HG03103 (cell line): ENCODE results near the gene EDN2.

ENCODE experiments used
- ATAC-seq: cut with Tn5 transposase; IDR thresholded peaks from one replicate; pipeline ENCODE4 v1.9.1; 2021; ENCODE audit warnings: low read depth; ENCODE audit not compliant: unreplicated experiment

EDN2 gene

DNA sequence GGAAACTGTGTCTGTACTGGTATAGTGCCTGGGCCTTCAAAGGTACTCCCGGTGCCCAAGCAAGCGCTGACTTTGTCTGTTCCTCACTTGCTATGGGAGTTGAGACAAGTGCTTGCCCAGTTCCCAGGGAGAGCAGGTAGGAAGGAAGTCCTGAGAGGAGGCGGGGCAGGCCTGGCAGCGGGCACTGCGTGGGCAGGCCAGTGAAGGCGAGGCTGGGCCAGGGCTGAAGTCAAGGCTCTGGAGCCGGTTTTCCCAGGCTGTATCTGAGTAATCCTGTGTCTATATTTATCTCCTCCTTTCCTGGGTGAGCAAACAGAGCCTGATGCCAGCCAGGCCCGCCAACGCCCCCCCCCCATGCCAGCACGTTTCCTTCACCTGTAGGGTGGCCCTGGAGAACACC is 15.9 kb upstream of the EDN2 start:
- no peak for ATAC-seq

DNA sequence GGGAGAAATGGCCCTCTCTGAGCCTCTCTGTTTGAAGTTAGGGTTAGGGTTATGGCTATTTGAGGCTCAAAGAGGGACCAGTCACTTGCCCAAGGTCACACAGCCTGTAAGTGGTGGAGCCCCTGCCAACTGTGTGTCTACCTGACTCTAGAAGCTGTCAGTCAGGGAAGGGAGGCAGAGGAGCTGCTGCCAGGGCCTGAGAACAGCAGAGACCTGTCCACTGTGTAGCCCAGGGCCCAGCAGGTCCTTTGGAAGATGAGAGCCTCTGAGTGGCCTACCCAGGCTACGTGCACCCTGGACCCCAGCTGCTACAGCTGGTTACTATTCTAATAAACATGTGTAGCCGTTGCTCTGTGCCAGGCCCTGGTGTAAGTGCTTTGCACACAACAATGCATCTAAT is 15.1 kb upstream of the EDN2 start:
- no peak for ATAC-seq

DNA sequence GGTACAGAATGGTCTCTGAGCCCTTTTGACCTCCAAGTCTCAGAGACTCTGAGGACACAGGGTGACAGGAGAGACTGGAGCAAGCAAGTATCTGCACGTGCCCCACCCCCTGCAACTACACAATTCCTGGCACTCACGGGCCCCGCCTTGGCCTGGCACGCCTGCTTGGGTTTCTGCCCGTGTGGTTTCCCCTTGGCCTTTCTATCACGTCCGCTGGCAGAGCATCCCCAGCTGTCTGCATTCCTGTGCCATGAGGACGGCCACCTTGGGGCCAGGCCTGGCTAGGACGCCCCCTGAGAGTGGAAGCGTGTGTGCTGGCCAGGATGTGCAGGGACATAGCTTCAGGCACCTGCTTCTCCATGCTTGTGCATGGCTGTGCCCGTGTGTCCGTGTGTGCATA is 14.3 kb upstream of the EDN2 start:
- ATAC-seq: no peak

DNA sequence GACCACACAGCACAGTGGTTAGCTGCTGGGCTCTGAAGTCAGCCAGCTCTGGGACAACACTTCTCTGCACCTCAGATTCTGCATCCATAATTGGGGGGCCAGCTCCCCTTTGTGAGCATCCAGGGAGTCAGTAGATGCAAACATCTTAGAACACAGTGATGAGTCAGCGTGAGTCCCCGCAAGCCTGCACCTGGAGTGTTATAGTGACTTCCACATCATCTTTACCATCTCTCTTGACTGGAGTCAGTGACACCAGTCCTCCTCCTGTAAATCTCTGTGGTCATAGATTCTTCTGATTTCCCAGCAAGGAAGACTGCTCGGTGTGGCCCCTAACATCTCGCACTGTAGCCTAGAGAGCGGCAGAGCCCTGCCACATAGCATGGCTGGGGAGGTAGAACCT is 13.9 kb upstream of the EDN2 start:
- ATAC-seq: no peak

DNA sequence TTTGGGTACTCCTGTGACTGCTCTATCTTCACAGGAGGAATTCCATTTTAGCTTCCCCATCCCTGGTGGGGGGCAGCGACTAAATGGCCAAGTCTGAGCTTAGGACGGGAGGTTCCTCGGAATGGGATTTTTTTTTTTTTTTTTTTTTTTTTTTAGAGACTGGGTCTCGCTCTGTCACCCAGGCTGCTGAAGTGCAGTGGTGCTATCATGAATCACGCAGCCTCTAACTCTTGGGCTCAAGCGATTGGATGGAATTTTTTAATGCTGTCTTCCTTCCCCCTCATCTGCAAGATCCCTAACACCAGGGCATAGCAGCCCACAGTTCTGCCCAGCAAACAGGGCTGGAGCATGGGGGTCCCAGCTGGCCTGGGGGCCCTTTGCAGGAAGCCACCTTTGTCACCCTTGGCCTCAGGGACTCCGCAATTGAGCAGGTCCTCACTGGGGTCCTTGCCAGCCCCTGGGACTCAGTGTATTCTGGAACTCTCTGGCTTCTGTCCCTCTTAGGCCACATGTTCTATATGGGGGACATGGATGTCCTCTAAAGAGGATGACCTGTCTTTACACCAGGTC is 13.1 kb upstream of the EDN2 start:
- no peak for ATAC-seq

DNA sequence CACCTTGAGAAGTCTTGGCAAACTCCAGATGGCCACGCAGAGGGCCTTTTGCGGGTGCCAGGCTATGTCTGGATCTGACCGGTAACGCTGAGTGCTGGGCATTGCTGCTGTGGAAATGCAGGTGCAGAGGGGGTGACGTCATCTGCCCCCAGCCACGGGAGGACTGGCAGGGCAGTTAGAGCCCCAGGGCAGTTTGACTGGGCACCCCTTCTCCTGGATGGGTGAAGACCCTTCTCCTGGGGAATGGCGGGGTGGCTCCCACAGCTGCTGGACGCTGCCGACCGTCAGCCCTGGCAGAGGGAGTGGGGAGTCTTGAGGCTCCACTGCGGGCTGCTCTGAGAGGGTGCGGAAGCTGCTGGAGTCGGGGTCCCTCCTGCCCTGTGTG is 12.6 kb upstream of the EDN2 start:
- no peak for ATAC-seq

DNA sequence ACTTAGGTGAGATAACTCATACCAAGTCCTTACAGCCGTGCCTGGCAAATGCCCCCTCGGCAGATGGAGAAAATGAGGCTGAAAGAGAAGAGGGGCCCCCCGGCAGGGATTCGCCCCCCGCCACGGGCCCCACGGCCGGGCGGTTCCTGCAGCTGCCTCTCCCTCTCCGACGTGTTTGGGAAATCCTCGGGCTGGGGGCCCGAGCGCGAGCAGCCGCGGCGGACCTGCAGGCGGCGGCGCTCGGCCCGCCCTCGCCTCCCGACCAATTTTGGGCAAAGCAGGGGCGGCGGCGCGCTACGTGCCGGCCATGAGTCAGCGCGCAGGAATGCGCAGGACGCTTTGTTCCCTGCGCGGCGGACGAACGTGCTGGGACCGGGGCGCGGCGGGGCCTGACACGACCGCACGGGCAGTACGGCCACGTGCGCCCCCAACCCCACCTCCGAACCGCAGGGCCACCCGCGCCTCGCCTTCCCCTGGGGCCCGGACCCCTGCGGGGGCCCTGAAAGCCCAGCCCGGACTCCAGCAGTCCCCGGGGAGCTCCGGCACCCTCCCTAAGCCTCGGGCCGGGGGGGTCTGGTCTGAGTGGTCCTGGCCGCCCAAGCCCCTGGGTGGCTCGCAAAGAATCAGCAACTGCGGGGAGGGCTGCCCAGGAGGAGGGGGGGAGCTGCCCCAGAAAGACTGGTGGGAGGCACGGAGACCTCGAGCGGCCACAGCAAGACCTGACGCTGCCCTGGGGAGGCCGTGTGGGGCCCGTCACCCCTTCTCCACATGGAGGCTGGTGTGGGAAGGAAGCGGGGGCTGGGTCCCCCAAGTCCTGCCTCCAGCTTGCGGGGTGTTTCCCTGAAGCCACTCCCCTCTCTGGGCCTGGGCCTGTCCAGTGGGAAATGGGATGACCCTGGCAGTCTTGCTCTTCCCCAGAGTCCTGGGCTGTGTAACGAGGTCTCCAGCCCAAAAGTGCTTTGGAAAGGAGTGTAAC is 11.9 kb upstream of the EDN2 start:
- no peak for ATAC-seq

DNA sequence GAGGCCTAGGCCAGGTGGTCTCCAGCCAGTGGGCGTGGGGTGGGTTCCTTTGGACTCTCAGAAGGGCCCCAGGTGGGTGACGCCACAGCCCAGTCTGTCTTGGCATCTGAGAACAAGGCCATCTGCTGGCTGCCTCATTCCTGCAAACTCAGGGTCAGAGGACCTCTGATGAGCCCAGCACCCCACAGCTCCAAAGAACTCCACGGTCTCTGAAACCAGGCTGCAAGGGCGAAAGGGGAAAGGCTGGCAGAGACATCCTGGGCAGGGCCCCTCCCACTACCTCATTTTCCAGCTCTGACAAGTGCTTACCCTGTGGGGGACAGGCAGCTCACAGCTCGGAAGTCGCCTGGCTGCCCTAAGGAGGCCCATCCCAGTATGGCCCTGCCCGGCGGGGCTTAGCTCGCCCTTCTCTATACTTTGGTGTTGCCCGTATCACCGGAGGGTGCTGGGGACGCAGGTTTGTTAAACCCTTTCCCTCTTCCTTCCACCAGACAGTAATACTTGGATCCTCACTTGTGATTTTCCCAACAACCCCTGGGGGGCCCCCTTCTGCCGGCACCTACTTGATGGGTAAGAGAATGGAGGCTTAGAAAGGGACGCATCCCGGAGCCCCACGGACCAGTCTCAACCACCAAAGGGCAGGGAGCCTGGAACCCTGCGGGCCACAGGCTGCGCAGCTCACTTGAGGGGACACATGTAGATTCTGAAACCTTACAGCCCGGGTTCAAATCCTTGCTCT is 10.9 kb upstream of the EDN2 start:
- ATAC-seq: no peak

DNA sequence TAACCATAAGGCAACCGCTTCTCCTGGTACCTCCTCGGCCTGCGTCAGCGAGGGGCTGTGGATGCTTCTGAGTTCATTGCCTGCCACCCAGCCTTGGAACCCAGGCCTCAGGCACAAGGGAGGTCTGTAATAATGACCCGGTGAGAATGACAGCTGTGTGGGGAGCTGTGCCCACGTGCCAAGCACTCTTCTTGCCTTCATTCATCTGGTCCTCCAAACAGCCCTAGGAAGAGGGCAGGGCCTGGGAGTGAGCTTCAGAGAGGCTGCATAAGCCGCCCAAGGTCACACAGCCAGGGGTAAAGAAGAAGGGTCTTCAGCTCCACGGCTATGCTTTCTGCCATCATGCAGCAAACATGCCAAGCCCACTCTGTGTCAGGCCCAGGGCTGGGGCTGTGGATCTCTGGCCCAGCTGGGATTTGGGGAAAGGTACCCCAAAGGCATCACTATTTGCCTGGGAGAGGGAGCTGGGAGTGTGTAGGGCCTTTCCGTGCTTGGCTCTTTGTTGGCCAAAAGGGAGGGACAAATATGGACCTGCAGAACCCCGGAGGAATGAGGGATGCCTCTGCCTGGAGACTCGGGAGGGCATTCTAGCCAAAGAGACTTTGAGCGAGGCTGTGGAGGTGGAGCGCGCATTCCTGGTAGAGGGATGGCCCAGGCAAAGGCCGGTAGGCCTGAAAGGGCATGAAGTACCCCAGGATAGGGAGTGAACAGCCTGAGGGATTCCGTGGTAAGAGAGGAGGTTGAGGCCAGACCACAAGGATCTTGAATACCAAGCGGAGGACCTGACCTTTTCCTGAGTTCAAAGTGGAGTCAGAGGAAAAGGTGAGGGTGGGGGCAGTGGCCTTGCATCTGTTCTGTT is 10.1 kb upstream of the EDN2 start:
- ATAC-seq: no peak

DNA sequence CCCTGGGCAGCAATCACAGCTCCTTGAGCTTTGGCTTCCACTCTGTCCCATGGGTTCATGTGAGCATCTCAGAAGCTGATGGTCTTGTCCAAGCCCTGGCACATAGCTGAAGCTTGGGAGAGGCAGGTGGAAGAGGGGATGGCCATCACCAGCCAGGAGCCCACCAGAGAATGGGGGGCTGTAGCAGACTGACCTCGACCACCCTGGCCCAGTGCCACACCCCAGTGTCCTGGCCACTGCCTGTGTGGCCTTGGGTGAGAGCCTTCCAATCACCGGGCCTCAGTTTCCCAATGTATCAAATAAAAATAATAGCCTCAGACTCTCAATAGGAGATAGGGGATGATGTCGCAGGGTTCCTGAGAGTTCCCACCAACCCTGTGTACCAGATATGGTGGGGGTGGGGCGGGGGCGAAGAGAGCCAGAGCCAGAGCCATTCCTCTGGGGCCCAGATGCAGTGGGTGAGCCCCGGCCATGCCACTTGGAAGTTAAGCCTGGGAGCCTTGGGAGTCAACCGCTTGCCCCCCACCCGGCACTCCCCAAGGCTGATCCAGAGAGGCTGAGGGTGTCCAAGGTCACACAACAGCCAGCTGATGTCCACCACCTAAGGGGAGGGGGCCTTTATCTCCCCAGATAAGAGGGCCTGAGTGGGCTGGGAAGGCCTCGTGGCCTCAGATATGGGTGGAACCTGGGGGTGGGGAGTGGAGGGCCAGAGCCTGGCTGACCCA is 9.3 kb upstream of the EDN2 start:
- no peak for ATAC-seq

DNA sequence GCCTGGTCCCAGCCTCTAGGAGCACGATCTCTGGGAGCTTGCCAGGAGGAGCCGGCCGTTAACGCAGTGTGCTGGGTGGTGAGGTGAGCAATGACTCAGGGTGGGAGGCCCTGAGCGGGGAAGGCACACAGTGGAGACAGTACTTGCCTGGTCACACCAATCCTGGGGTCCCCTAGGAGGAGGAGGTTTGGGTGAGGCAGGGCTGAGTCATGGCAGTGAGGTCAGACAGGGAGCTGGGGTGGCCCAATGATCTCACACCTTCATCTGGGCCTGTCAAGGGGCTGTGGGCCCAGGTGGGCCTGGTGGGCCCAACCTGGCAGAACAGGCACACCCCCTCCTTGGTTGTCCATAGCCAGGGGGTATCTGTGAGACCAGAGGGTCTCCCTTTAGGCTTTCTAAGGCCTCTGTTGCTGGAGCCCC is 8.6 kb upstream of the EDN2 start:
- ATAC-seq: no peak

DNA sequence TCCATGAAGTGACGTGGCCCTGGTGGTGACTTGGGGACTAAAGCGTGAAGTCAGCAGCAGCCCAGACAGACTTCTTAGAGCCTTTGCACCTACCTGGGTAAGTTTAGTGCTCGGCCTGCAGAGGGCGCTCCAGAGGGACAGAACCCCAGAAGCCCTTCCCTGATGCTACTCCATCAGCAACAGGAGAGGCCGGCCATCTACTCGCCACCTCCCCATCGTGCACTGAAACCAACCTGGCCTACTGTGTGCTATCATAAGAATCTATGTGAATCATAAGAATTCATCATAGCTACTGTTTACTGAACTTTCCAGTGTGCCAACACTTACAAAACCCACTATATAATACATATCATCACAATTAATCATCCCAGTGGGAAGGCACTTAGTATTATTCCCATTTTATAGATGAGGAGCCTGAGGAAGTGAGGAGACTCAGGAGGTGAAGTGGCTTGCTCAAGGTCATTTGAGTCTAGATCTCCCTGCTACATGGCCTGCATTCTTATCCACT is 7.9 kb upstream of the EDN2 start:
- no peak for ATAC-seq

DNA sequence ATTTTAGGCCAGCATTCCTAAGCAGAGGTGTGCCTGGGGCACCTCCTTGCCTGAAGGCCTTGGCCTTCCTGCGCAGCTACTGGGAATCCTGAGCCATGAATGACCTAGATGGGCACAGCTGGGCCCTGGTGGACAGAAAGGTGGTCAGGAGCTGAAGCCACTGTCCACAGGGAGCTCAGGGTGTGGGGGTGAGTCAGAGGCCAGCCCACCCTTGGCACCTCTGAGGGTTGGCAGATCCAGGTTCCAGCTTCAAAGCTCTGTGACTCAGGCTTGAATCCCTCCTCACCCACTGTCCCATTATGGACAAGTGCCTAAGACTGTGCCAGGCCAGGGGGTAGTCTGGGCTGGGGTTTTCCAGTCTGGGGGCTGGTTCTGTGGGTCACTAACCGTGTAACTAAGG is 6.4 kb upstream of the EDN2 start:
- no peak for ATAC-seq

DNA sequence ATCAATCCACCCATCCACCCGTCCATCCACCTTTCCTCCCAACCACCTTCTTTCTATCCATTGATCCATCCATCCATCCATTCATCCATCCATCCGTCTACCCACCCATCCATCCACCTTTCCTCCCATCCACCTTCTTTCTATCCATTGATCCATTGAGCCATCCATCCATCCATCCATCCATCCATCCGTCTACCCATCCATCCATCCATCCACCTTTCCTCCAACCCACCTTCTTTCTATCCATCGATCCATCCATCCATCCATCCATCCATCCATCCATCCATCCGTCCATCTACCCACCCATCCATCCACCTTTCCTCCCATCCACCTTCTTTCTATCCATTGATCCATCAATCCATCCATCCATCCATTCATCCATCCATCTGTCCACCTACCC is 5.1 kb upstream of the EDN2 start:
- ATAC-seq: no peak

DNA sequence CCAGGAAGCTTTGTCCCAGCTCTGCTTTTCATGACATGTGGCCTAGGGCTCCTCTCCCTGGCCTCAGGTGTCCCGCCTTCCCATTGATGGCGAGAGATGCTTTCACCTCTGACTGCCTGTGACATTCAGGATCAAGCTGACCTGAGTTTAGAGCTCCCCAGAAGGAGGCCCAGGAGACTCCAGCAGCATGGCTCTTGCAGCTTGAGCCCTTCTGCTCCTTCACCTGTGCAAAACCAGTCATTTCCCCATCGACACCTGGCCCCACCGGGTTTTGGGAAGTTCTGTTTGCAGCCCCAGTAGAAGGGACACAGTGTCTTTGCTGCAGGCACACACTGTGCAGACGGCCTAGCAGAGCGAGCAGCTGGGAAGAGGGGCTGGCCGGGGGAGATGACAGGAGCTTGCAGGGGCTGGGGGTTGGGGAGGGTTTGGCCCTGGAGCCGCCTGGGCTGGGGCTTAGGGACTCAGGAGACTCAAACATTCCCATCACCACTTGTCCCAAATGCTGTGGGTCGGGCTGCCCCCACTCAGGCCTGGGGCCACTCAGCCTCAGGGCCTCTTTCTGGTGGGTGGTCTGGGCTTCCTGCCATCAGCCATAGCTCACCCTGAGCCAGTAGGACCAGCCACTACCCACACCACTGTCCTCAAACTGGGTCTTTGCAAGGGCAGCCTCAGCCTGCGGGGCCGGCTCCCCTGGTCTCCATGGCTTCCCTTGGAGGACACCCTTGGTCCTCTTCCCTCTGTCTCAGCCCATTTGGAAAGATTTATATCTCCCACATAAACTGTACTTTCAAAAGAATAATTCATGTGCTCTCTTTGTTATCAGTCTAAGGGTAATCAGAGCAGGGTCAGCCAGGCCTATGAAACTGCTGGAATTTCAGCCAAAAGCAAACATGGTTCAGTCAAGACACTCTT is 3.8 kb upstream of the EDN2 start:
- ATAC-seq: no peak

DNA sequence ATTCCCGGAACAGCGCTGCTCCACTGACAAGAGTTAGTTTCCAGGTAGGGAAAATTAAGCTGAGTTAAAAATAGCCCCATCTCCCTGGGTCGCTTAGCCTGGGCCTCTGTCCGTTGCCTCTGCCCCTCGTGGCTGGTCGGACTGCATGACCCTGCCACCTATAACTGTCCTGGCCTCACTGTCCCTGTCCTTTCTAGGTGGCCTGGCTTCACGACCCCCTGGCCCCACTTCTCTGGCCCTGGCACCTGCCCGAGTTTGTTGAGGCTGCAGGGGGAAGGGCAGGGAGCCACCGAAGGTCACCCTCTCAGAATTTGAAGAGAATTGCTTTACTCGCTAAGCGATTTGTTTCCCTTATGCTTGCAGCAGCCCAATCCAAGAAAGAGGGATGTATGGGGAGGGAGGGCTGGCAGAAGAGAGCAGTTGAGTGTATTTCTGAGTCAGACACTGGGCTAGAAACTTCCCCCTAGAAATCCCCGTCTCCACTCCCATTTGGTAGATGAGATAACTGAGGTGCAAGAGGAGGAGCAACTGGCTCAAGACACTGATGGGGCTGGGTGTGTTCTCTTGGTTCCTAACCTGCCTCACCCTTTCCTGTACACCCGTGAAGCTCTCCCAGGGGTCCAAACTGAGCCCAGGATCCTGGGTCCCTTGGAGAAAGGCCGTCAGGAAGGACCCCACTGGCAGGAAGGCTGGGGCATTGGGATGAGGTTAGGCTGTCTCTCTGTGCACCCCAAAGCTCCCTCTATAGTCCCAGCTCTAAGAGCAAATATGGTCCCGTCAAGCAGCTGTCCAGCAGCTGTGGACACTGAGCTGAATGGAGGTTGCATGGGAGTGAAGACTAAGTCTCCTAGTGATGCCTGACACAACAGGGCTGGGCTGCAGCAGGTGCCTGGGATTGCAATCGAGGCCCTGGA is 2.9 kb upstream of the EDN2 start:
- ATAC-seq: no peak

DNA sequence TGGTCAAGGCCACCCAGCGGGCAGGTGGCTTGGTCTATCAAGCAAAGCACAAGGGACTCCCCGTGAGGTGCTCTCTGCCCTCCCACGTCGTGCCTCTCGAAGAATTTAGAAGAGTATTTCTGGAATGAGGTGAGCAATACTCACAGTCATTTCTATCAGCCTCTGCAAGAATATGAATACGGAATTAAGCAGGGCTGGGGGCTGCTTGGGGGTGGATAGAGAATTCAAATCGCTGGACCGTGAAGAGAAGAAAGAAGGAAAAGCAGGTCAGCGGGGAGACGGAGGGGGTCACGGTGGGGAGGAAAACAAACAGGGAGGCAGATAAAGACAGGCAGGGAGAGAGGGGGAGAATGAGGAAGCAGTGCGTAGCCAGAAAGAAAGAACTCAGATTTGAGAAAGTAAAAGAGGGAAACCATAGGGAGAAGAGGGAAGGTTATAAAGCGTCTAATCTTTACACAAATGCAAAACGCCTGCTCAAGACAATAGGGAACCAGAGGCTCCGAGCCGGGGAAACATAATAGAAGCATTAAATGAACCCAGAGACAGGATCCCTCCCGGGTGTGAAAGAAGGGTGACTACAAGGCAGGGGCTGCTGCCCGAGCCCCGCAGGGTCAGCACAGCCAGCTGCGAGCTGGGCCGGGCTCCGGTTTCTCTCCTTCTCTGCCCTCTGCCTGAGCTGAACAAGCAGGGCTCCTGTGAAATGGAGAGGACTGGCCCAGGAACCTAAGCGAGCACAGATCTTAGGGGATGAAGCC is 2.1 kb upstream of the EDN2 start:
- ATAC-seq: no peak
